Measurements from ENCODE around the gene NOXO1. TPM values are rescaled to one million over a fixed set of nuclear protein-coding genes. Genes with fewer than 3 reads are reported as not detected.
A peak's percentile ranks its signal among the peaks of the same experiment; 100 is the strongest.

Gene NOXO1
- total and polyA plus RNA-seq, 9 of the 15 experiments (the other 6 are each of a cell fraction or from before 2014, with no cell fraction given), result not detected

- TF ChIP-seq GMEB1 (CRISPR knock-in tag; IDR thresholded peaks at IDR 0.05), result peak; percentile 73
- TF ChIP-seq NCOA6 (IDR thresholded peaks at IDR 0.05), result no peak
- TF ChIP-seq ZBTB2 (IDR thresholded peaks at IDR 0.05), result 0 out of 2 replicates have a peak, but pooled peaks have one; percentile 35
- no peak for TF ChIP-seq ZNF354B (CRISPR knock-in tag; IDR thresholded peaks at IDR 0.05)
- peak; percentile 80 for TF ChIP-seq HCFC1 (IDR thresholded peaks at IDR 0.05; ENCODE audit: low read depth, low read length)
- no peak; the same call in 1 of the 2 replicates for TF ChIP-seq ZNF583 (CRISPR knock-in tag; IDR thresholded peaks at IDR 0.05)
- TF ChIP-seq ZNF592 (IDR thresholded peaks at IDR 0.05), result peak; percentile 92
- TF ChIP-seq SRF (CRISPR knock-in tag; IDR thresholded peaks at IDR 0.05), result peak in 1 of 2 experiments; percentile 50; a peak in 1 of 4 replicates
- TF ChIP-seq IRF1 (CRISPR knock-in tag; IDR thresholded peaks at IDR 0.05; ENCODE audit: borderline replicate concordance), result no peak
- peak; percentile 60 to 65; a peak in 3 of 4 replicates for TF ChIP-seq FOXK2 (conservative IDR thresholded peaks at IDR 0.05 in 1 of 2, IDR thresholded peaks at IDR 0.05 in 1 of 2; ENCODE audit: low read depth in 2 of 2)
- no peak for TF ChIP-seq TRIM25 (IDR thresholded peaks at IDR 0.05; ENCODE audit: borderline replicate concordance)
- TF ChIP-seq RBM34 (IDR thresholded peaks at IDR 0.05; ENCODE audit: borderline replicate concordance, insufficient read depth, low read length), result no peak
- no peak for TF ChIP-seq ZKSCAN3 (CRISPR knock-in tag; IDR thresholded peaks at IDR 0.05)
- peak; percentile 82 for TF ChIP-seq TAF9B (IDR thresholded peaks at IDR 0.05; ENCODE audit: partially characterized antibody)
- TF ChIP-seq MTA2 (IDR thresholded peaks at IDR 0.05; ENCODE audit: low read depth), result no peak
- no peak for TF ChIP-seq ZNF586 (CRISPR knock-in tag; conservative IDR thresholded peaks at IDR 0.05)
- peak; percentile 96 for TF ChIP-seq KDM5B (IDR thresholded peaks at IDR 0.05; ENCODE audit: insufficient replicate concordance, low read depth, low read length)
These were observed 28.7 kb upstream of the NOXO1 start, which contains the start of gene ZNF598 (continued) for GRCh38 chr16:2009791-2010510.

All from K562 (cell line).